HG02943 (cell line): ENCODE results near the gene ABR.
"Not testable (repeated sequence)": the region's sequence is repeated elsewhere in the genome, so short reads cannot be mapped to it uniquely, and the experiment has no call there.

ENCODE experiments used
- ATAC-seq: cut with Tn5 transposase; IDR thresholded peaks from one replicate; pipeline ENCODE4 v1.9.1; 2021; ENCODE audit warnings: mild to moderate bottlenecking, low read depth, moderate library complexity; ENCODE audit not compliant: unreplicated experiment

ABR gene

DNA sequence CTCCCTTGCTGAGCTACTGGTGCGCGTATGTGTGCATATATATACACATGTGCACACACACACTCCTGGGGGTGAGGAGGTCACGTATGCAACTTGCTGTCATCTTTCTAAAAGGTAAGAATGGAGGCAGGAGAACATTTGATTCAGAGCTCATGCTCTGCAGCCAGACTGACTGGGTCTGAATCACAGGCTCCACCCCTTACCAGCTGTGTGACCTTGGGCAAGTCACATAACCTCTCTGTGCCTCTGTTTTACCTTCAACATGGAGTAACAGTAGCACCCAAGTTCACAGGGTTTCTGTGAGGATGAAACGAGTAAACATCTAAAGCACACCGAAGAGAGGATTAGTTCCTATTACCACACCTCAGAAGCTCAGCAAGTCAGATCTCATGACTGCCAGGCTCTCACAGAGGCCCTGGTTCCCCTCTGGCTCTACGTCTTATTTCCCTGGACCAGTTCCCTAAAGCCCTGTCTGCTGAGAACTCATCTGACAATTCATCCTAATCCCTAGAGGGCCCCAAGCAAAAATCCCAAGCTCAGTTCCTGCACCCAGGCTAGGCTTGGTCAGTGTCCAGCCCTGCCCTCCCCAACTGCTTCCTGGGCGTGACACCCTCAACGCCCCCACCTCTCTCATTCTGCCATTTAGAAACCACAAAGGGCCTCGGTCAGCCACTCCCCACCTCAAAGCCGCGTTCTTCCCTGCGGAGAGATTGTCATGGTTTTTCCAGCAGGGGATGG is 28.7 kb downstream of the ABR start:
- ATAC-seq = no peak

DNA sequence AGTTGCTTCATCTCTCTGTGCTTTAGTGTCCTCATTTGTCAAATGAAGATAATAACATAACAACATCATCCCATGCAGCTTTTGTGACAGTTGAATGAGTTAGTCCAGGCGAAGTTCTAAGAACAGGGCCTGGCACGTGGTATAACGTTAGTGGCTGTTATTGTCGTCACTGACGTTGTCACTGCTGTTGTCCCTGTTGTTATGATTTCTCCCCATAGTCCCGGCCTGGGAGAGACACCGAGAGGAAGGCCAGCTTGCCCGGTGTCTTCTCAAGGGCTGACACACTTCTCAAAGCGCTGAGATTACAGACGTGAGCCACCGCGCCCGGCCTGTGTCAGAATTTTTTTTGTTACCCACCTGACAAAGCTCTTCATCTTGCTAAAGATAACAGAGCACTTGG is 29.9 kb downstream of the ABR start:
- no peak for ATAC-seq

DNA sequence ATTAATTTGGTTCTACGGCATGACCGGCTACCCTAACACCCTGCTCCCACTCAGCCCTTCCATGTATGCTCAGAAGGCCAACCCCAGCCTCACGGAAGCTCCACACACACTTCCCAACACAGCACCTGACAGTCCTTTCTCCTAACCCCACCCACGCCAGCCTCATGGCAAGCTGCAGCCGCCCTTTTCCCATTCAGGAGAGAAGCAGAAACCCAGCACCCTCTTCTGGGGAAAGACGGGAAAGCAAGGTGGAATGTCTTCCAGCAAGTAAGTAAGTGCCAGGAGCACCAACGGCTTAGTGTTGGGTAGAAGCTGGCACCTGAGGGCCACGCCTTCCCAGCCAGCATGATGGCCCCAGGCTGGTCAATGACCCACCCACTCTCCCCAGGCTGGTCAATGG is 32.1 kb downstream of the ABR start:
- no peak for ATAC-seq

DNA sequence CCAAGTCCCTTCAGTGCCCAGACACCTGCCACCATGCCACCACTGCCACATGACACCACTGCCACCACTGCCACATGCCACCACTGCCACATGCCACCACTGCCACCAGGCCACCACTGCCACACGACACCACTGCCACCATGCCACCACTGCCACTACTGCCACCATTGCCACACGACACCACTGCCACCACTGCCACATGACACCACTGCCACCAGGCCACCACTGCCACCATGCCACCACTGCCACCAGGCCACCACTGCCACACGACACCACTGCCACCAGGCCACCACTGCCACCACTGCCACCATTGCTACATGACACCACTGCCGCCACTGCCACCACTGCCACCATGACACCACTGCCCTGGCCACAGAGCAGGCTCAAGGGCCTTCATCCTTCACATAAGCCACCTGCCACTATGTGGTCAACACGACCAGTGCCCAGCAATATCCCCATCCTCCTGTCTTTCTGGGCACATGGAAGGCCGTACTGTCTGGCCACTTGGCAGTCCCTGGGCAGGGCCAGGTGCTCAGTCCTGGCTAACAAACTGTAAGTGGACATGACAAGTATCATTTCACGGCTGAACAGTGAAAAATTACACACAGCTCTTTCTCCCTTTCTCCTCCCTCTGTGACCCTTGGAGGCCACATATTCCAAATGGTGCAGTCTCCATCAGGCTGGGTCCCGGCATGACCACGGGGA is 33.1 kb downstream of the ABR start:
- no peak for ATAC-seq

DNA sequence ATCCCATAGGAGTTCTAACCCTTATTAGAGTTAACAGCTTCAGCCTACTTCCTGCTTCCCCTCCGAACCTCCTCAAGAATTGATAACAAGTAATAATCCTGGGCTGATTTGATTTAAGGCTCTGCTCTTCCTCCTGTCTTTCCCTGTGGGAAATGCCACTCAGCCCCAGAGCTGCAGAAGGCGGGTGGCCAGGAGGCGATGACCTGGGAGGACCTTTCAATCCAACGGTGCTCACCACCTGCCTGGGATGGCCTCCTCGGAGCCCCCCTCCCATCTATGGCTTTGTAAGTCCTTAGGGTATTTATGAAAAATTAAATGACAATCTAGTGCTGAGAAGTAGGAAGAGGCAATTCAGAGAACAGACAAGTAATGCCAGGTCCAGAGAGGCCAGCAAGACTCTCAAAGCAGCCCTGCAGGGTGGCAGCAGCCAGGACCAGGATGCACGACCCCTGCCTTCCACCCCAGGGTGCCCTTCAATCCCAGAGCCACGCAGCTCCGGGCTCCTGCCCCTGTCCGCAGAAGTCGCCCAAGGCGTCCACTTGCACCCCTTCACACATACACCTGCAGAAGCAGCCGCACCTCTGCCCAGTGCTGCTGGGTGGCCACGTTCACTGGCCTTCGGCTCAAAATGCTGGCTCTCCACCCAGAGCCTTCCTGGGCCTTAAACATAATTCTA is 34.3 kb downstream of the ABR start:
- no peak for ATAC-seq

DNA sequence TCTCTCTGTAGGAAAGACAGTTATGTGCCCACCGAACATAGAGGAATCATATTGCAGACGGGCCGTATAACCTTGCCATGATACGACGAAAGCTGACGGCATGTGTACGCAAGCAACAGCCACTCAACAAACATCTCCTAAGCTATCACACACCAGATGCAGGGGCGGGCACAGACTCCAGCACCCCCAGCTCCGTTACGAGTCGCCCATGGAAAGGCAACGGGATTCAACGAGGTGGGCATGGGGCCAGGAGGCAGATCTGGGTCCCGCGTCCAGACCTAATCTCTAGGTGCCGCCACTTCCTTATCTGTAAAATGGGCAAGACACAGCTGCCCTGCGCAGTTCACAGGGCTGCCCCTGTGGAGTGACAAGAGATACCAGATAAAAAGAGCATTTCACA is 35.6 kb downstream of the ABR start:
- ATAC-seq = no peak

DNA sequence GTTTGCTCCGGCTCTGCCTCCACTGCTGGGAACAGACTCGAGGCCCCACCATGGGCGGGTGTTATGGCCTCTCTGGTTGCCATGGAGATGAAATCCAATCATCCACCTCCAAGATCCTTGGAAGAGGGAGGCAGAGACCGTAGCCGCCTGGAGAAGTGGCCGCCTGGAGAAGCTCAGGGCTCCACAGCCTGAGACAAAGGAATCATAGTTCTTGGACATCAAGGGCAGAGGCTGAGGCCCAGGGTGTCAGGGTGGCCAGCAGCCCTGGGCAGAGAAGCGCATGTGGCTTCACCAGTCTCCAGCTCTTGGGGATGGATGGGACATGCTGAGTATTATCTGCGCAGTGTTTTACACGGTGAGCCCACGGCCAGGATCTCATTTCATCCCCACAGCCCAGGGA is 36.2 kb downstream of the ABR start:
- ATAC-seq = no peak

DNA sequence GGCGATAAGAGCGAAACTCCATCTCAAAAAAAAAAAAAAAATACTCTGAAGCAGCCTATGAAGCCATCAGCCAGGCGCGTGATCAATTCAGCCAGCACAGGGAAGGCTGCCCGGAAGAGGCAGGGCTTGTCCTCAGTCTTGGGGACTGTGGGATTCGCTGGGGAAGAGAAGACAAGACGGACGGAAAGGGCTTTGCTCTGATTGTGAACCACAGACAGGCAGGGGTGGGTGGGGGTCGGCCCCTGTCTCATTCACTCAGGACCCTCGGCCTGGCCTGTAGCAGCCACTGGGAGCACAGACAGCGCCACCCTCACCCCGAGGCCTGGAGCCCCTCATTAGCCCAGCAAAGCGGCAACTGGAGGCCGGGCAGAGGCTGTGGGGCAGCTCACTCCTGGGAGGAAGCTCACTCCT is 37.2 kb downstream of the ABR start:
- ATAC-seq = no peak

DNA sequence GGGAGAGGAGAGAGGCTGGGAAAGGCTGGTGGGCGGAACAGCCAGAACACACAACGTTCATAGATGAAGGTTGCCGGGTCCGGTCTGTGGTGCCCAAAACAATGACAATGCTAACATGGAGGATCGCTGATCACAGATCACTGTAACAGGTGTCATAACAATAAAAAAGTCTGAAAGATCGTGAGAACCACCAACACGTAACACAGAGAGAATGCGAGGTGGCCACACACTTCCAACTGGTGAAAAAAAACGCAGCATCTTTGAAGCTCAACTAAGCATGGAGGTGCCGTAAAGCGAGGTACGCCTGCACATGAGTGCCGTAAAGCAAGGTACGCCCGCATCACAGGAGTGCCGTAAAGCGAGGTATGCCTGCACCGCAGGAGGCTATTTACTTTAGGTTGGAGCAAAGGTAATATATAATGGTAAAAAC is 42.3 kb downstream of the ABR start:
- no peak for ATAC-seq

DNA sequence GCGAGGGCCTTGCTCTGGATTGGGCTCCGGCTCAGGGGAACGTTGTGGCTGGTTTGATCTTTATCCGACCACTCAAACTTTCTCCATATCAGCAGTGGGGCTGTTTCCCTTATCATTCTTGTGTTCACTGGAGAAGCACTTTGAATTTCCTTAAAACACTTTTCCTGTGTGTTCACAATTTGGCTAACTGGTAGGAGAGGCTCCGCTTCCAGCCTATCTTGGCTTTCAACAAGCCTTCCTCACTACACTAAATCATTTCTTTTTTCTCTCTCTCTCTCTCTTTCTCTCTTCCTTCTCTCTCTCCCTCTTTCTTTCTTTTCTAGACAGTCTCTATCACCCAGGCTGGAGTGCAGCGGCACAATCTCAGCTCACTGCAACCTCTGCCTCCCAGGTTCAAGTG is 43.0 kb downstream of the ABR start:
- ATAC-seq = no peak

DNA sequence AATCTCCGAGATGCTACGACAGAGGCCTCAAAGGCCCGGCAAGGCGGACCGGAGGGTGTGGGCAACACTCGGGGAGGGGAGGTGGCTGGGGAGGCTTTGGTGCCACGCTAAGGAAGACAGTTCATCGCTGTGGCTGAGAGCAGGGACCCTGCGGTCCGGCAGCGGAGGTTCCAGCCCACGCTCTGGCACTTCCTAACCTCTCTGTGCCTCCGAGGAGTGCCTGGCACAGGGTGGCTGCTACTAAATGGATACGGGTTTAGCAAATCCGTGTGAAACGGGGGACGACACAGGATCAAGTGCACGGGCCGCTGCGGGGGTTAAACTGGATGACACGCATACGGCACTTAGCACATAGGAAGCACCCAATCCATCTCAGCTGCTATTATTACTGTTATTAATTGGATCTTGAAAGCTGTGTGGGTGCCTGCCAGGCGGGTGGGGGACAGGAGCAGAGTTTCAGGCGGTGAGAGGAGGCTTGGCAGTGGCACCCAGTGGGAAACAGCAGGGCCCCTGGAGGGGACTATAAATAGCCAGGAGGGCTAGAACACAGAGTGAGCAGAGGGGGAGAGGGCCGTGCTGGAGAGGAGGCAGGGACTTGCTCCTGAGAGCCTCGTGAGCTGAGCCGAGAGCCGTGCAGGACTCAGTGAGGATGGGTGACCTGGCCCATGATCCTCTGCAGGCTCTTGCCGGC is 45.0 kb downstream of the ABR start:
- no peak for ATAC-seq

DNA sequence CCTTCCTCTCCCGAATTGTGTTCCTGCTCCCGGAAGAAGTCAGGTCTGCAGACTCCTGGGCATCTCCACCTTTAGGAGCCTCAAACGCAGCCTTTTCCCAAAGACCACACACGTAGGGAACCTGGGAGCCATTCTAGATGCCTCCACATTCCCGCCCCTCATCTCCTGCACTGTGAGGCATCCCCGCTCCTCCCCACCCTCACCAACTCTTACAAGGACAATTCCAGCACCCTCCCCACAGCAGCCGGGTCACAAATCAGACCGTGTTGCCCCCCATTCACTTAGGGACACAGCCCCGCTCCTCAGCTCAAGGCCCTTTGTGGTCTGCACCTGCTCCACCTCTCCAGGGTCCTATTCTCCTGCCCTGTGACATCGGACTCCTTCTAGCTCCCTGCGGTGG is 49.6 kb downstream of the ABR start:
- ATAC-seq = no peak

DNA sequence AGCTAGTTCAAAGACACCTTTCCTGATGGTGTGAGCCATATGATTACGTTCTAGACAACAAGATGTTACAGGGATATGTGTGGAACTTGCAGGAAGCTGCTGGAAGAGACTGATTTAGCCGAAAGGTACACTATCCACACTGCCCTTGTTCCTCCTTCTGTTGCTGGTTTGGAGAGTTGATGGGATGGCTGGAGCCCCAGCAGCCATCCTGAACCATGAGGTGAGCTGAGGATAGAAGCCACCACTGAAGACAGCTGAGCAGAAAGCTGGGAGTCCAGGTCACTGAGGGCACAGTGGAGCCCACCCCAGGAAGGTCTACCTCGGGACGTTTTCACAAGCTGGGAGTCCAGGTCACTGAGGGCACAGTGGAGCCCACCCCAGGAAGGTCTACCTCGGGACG is 51.3 kb downstream of the ABR start:
- ATAC-seq = not testable (repeated sequence)

DNA sequence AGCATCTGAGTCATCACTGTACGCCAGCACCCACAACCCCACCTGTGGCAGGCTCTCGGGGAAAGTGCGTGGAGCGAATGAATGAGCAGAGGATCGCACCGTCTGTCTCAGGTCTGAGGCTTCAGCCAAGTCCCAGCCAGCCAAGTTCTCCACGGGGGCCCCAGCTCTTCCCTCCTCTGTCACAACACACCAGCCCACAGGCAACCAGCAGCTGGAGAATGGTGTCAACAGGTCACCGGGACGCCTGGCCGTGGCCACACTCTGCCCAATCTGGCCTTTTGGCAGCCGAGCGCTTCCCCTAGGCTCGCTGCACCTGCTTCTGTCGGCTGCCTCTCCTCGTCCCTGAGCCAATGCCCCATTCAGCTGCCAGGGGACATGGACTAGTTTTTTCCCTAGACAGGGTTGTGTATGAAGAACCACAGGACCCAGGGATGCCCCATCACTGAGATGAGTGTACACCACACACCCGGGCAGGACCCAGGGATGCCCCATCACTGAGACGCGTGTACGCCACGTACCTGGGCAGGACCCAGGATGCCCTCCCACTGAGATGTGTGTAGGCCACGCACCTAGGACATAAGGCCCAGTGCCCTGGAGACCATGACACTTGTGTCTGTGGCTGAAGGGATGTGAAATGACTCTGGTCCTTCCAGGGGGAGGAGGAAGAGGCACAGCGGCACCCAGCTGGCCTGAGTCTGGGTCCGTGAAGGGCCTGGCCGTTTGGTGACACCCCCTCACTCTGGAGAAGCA is 52.8 kb downstream of the ABR start:
- ATAC-seq = no peak

DNA sequence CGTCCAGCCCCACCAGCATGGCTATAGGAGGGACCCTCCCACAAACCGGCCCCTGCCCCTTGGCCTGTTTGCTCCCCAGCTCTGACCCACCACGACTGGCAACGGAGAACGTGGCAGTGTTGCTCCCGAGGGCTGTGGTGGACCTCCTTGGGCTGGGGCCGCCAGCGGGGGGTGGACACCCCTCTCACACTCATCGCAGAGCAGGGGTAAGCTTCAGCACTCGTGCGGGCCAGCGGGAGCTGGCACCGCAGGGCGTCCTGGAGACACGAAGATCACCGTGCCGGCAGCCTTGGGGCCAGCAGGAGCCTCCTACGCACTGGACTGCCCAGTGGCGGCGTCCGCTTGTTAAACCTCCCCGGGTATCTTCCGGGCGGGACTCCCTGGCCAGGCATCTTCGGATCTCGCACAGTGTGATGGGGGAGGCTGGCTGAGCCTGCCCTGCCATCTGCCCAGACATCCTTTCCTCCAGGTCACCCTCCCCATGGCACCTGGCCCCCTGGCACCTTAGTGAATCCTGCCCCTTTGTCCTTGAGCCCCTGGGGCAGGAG is 53.5 kb downstream of the ABR start:
- no peak for ATAC-seq

DNA sequence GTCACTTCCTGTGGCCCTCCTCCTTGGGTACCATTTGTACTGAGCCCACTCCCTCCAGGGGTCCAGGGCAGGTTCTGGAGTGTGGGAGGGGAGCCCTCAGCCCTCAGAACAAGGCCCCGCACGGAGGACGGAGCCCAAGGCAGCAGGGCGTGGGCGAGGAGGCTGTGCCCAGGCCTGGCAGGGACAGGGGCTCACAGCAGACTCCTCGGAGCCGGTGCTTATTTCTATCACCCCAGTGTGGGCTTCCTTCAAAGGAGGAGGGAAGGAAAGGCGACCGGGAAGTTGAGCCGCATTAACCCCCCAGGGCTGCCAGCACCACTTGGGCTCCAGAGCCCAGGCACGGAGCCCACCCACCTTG is 54.0 kb downstream of the ABR start:
- no peak for ATAC-seq

DNA sequence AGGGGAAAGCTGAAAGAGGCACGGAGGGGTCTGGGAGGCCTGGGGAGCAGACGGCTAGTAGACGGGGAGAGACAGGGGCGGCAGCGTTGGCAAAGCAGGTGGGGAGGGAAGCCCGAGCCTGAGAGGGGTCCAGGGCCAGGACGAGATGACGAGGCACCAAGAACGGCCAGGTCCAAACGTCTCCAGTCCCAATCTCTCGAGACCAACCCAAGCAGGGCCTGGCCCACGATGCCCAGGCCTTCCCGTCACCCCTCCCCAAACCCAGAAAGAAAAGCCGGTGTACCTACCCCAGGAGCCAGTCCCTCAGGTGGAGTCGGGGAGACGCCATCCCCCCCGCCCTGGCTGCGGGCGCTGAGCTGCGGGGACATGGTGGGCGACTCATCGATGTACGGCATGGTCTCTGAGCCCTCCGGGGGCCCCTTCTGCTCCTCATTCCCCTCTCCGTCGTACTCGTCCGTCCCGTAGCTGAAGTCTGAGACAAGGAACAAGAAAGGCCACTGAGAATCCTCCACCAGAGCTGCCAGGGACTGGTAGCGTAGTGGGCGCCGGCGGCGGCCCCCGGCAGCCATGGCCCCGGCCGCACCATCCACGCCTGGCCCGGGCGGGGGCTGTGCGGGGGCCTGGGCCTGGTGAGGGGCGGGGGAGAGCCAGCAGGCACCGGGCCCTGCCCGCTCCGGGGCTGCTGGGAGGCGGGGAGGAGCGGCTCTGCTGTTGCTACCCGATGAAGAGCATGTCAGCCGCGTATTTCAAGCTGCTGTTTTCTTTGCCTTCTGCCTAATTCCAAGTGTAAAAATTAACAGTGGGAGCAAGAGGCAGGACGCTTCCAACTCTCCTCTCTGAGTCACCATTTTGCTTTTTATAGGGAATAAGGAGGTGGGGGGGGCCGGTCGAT is 54.6 kb downstream of the ABR start:
- ATAC-seq = no peak

DNA sequence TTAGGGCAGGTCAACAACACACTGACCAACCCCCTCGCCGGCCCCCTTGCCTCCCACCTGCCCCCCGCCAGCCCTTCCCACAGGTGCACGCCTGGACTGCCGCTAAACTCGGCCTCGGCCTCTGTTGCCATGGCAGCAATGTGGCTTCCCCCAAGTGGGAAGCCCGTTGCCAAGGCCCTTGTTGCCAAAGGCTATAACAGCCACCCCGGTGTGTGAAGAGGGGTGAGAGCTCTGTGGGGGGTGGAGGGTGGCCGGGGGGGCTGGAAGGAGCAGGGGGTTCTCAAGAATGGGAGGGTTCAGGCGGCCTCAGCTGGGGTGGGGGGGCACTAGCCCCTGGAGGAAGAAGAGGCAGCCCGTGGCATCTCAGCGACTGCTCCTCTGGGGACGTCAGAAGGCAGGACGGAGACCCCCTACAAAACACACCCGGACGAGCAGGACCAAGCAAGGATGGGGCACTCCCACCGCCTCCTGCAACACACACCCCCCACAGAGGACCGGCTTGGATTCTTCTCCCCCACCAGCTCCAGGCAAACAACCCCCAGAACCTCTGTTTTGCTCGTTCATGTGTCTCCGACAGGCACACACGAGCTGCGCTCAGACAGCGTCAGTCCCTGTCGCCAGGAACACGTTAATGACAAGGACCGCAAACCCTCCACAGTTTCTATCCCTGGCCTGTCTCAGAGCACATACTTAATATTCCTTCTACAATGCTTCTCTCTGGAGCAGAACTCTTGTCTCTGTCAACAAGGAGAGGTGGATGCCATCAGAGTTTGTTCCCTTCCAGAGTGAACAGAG is 55.7 kb downstream of the ABR start:
- no peak for ATAC-seq
